NT2/D1 (cell line): Measurements from ENCODE around the gene TCP11.

Experiments
- YY1 ChIP-seq: IDR thresholded peaks from 2 replicates; pipeline ENCODE4 v1.6.1; 2011; ENCODE audit not compliant: insufficient read length, insufficient read depth
- ZNF274 ChIP-seq: IDR thresholded peaks from 2 replicates; pipeline ENCODE4 v1.6.1; 2011; ENCODE audit warnings: mild to moderate bottlenecking, low read depth, low read length

GRCh38 chr6:35094183-35094582 lies 47.0 kb downstream of the TCP11 start:
- TF ChIP-seq ZNF274 (no peak), YY1 (no peak)
